GM12878 (cell line): ENCODE data around the gene CBS. TPM values are rescaled to one million over a fixed set of nuclear protein-coding genes. Genes with fewer than 3 reads are reported as not detected.

Experiments used
- ATAC-seq: fragments of 200-7000 bp; cut with Tn5 transposase; 3 replicates; pipeline ENCODE4 v1.9.1; 2020; ENCODE audit warnings: mild to moderate bottlenecking, moderate library complexity
- BruUV-seq: library from RNA; stranded (reverse); fragments of 400-500 nt; replicated peaks from 2 replicates; lab custom pipeline; 2021; lab: Mats Ljungman, UMichigan
- CTCF ChIA-PET: fragments of 300-600 bp; sonication (Branson Sonifier 250); formaldehyde crosslinking; extraction: SDS; loops from one replicate; lab custom pipeline; 2021; ENCODE audit warnings: inconsistent platforms; lab: Yijun Ruan, JAX
- POLR2A ChIA-PET: fragments of 350-600 bp; formaldehyde crosslinking; extraction: SDS; loops from one replicate; lab custom pipeline; 2021; ENCODE audit warnings: inconsistent platforms; lab: Charles Lee
- RAD21 ChIA-PET: fragments of 300-600 bp; sonication (Branson Sonifier 250); formaldehyde crosslinking; loops from one replicate; lab custom pipeline; 2023; ENCODE audit warnings: antibody characterized with exemption; ENCODE audit not compliant: unreplicated experiment; lab: Charles Lee
- SMC1A ChIA-PET: fragments of 300-600 bp; sonication (Branson Sonifier 250); formaldehyde crosslinking; loops from one replicate; lab custom pipeline; 2023; ENCODE audit not compliant: unreplicated experiment, uncharacterized antibody; lab: Charles Lee
- DNase-seq: peaks from one replicate; pipeline ENCODE4 v3.0.0-alpha.2; 2011; ENCODE audit warnings: low read depth, low spot score
- FAIRE-seq: peaks from 3 replicates; lab custom pipeline; 2011; peaks lifted over from hg19 to GRCh38; lab: Jason Lieb, UNC
- H2AFZ ChIP-seq: 2 replicates; pipeline ENCODE4 v1.6.0; 2011; ENCODE audit warnings: low read depth, low read length, control low read depth; ENCODE audit not compliant: control insufficient read depth
- H3K27ac ChIP-seq: 2 replicates; pipeline ENCODE4 v1.5.1; 2011; ENCODE audit warnings: control low read depth; ENCODE audit not compliant: control insufficient read depth, insufficient read depth
- H3K27me3 ChIP-seq, 2 experiments: replicated peaks in 1 of 2; 2 replicates each; pipeline versions ENCODE4 v1.6.0 to v1.6.1; 2011; ENCODE audit warnings: low read length in 1 of 2; ENCODE audit not compliant: control insufficient read depth in 2 of 2, insufficient read depth in 2 of 2
- H3K36me3 ChIP-seq, 2 experiments: 2 replicates each; pipeline ENCODE4 v1.5.1; 2011; ENCODE audit warnings: low read length in 1 of 2; ENCODE audit not compliant: control insufficient read depth in 2 of 2, insufficient read depth in 2 of 2
- H3K4me1 ChIP-seq: 2 replicates; pipeline ENCODE4 v1.6.1; 2011; ENCODE audit warnings: mild to moderate bottlenecking, low read length, moderate library complexity, mixed read lengths; ENCODE audit not compliant: control insufficient read depth, insufficient read depth
- H3K4me2 ChIP-seq: 2 replicates; pipeline ENCODE4 v1.6.0; 2011; ENCODE audit warnings: control low read depth; ENCODE audit not compliant: control insufficient read depth, insufficient read depth
- H3K4me3 ChIP-seq: fragments of 200-600 bp; sonication (generic); 2 replicates; pipeline ENCODE4 v1.5.1; 2016
- H3K79me2 ChIP-seq: 2 replicates; pipeline ENCODE4 v1.6.0; 2011; ENCODE audit warnings: low read length; ENCODE audit not compliant: control insufficient read depth, insufficient read depth
- H3K9ac ChIP-seq: 2 replicates; pipeline ENCODE4 v1.8.0; 2011; ENCODE audit warnings: low read length, control low read depth, mixed read lengths; ENCODE audit not compliant: control insufficient read depth, insufficient read depth
- H3K9me3 ChIP-seq: replicated peaks from 3 replicates; pipeline ENCODE4 v1.5.1; 2011; ENCODE audit warnings: mild to moderate bottlenecking, low read length; ENCODE audit not compliant: control insufficient read depth, insufficient read depth
- H4K20me1 ChIP-seq: 2 replicates; pipeline ENCODE4 v1.6.0; 2011; ENCODE audit not compliant: control insufficient read depth, insufficient read depth
- ATF7 ChIP-seq: fragments of 450-650 bp; IDR thresholded peaks from 2 replicates; pipeline ENCODE4 v1.6.1; 2016; ENCODE audit warnings: low read depth, mild to moderate bottlenecking
- BHLHE40 ChIP-seq, 2 experiments: fragments of 450-650 bp in 1 of 2; IDR thresholded peaks; 2 replicates each; pipeline ENCODE4 v1.6.1; 2011 to 2017; ENCODE audit warnings: low read depth in 2 of 2, borderline replicate concordance in 1 of 2, improper control_type of control experiment in 1 of 2, low read length in 1 of 2, mild to moderate bottlenecking in 1 of 2
- BMI1 ChIP-seq: fragments of 450-650 bp; IDR thresholded peaks from 2 replicates; pipeline ENCODE4 v1.6.1; 2016; ENCODE audit warnings: mild to moderate bottlenecking, moderate library complexity, borderline replicate concordance
- EGR1 ChIP-seq, 2 experiments: IDR thresholded peaks; 1 replicate in 1 of 2; 2 replicates in 1 of 2; pipeline ENCODE4 v1.6.1; 2011 to 2012; ENCODE audit warnings: low read depth in 2 of 2, low read length in 2 of 2, borderline replicate concordance in 1 of 2, mild to moderate bottlenecking in 1 of 2, moderate library complexity in 1 of 2
- NFXL1 ChIP-seq: fragments of 450-650 bp; IDR thresholded peaks from 2 replicates; pipeline ENCODE4 v1.6.1; 2017; ENCODE audit warnings: antibody characterized with exemption, mild to moderate bottlenecking, borderline replicate concordance
- PAX8 ChIP-seq: fragments of 450-650 bp; IDR thresholded peaks from 2 replicates; pipeline ENCODE4 v1.6.1; 2017; ENCODE audit warnings: mild to moderate bottlenecking, moderate library complexity
- SMARCA5 ChIP-seq: fragments of 450-650 bp; IDR thresholded peaks from 2 replicates; pipeline ENCODE4 v1.6.1; 2017; ENCODE audit warnings: mild to moderate bottlenecking
- SPI1 ChIP-seq: IDR thresholded peaks from 2 replicates; pipeline ENCODE4 v1.6.1; 2011; ENCODE audit warnings: low read depth, mild to moderate bottlenecking, low read length, moderate library complexity, borderline replicate concordance; ENCODE audit not compliant: insufficient read depth
- SUPT20H ChIP-seq: IDR thresholded peaks from 2 replicates; pipeline ENCODE4 v1.6.1; 2011; ENCODE audit warnings: low read depth, mild to moderate bottlenecking, low read length, moderate library complexity, borderline replicate concordance; ENCODE audit not compliant: control insufficient read depth
- ZSCAN29 ChIP-seq: fragments of 450-650 bp; IDR thresholded peaks from 2 replicates; pipeline ENCODE4 v1.6.1; 2017; ENCODE audit warnings: mild to moderate bottlenecking, moderate library complexity
- WGBS: methylation state at CpG from one replicate; pipeline ENCODE4 v1.1.6; 2016; ENCODE audit warnings: low lambda C conversion rate; ENCODE audit not compliant: insufficient replicate concordance, insufficient coverage; ENCODE audit errors: missing lambda C conversion rate; 5-methylcytosine and 5-hydroxymethylcytosine counted together
- in situ Hi-C: fragments of 300-500 bp; cut with MboI; formaldehyde crosslinking; loops from 9 replicates; pipeline ENCODE4 v1.14.3; 2018; ENCODE audit warnings: mixed read lengths
- intact Hi-C: fragments of 100-400 bp; cut with micrococcal nuclease; formaldehyde crosslinking; loops from one replicate; pipeline ENCODE4 v1.14.2; 2022; ENCODE audit not compliant: unreplicated experiment
- polyA plus RNA-seq, 11 experiments: library from polyadenylated mRNA; depleted of rRNA in 4 of 11; unstranded in 6 of 11; stranded (reverse) in 5 of 11; fragments of >200 nt; fragmentation: Nextera tagmentation in 4 of 11; fragmentation: Illumina TruSeq in 1 of 11; extraction: Ambion mirVana in 4 of 11; extraction: Trizol in 1 of 11; gene quantifications; 1 replicate in 1 of 11; 2 replicates in 10 of 11; pipeline versions ENCODE4 v1.2.1 to v1.2.3, GENCODE V29; 2011 to 2016; ENCODE audit warnings: inconsistent platforms in 2 of 11, missing spikeins in 2 of 11, low read depth in 1 of 11
- total RNA-seq, 4 experiments: library from RNA; depleted of rRNA in 3 of 4; stranded (reverse); fragments of >200 nt in 3 of 4; fragmentation: Illumina TruSeq in 1 of 4; extraction: Trizol in 1 of 4; gene quantifications; 2 replicates each; pipeline versions ENCODE4 v1.2.1 to v1.2.3, GENCODE V29; 2013 to 2021
- TF ChIP-seq, protein P1 (sequence below): fragments of 150-350 bp; IDR thresholded peaks from 2 replicates; pipeline ENCODE4 v1.6.1; 2016; ENCODE audit warnings: low read depth, low read length
- TF ChIP-seq, protein P2 (sequence below), 3 experiments: IDR thresholded peaks in 2 of 3; conservative IDR thresholded peaks in 1 of 3; 2 replicates each; pipeline ENCODE4 v1.5.1; 2011; ENCODE audit warnings: low read depth in 3 of 3, low read length in 3 of 3, mild to moderate bottlenecking in 3 of 3, control low read depth in 2 of 3, moderate library complexity in 2 of 3, inconsistent platforms in 1 of 3, mixed read lengths in 1 of 3; ENCODE audit not compliant: control insufficient read depth in 2 of 3, insufficient read depth in 1 of 3; ENCODE audit errors: extremely low read depth in 1 of 3
- TF ChIP-seq, protein P3 (sequence below): fragments of 450-650 bp; formaldehyde crosslinking; IDR thresholded peaks from 2 replicates; pipeline ENCODE4 v1.4.0; 2020; ENCODE audit warnings: mild to moderate bottlenecking, moderate library complexity

The CBS gene
- total and polyA plus RNA-seq, 10 of the 15 experiments (the other 5 are each of a cell fraction or from before 2014, with no cell fraction given) = 0.10 to 4.4 (median 2.0) TPM

DNA sequence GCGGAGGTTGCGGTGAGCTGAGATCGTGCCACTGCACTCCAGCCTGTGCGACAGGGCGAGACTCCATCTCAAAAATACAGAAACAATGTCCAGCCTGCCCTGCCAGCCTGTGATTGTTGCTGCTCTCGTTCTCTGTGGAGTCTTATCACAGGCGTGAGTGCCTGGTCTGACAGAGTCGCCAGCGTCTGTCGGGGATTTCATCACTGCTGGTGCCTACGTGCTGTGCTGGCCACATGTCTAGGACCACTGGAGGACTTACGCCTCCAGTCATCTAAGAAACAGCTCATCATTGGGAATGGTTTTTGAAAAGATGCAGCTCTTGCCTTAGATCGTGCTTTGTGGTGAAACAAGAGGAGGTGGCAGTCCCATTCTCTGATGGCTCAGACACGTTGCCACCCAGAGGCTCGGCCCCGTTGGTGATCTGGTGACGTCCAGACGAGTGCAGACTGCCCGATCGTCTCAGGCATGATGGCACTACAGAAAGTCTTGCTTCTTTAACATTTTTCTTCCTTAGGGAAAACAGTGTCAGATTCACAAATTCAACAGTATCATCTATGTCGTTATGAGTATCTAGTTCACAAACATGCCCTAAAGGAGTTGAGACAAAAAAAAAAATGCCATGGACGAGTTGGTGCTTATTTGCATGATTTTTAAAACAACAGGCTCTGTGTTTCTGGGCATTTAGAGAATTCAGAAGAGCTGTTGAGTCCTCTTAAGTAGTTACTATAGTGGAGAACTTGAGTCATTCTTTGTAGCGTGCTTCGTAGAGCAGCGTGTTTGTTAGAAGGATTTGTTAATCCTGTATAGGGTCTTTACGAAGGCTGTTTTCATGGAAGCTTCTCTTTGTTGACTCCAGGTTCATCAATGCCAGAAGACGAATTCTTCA is 47.5 kb downstream of the CBS start:
- H2AFZ ChIP-seq = no peak overlapping the region
- H3K4me3 ChIP-seq = no peak overlapping the region
- POLR2A ChIA-PET = interaction anchor here (0.6 kb wide), 1 partner anchor 102 kb away, joined by 4 read pairs; no protein-coding TSS in a partner anchor
- H3K27me3 ChIP-seq = no peaks in the 10 kb centered on the region
- H3K79me2 ChIP-seq = no peaks in the 10 kb centered on the region
- no peak for TF ChIP-seq SMARCA5
- TF ChIP-seq, protein P1, sequence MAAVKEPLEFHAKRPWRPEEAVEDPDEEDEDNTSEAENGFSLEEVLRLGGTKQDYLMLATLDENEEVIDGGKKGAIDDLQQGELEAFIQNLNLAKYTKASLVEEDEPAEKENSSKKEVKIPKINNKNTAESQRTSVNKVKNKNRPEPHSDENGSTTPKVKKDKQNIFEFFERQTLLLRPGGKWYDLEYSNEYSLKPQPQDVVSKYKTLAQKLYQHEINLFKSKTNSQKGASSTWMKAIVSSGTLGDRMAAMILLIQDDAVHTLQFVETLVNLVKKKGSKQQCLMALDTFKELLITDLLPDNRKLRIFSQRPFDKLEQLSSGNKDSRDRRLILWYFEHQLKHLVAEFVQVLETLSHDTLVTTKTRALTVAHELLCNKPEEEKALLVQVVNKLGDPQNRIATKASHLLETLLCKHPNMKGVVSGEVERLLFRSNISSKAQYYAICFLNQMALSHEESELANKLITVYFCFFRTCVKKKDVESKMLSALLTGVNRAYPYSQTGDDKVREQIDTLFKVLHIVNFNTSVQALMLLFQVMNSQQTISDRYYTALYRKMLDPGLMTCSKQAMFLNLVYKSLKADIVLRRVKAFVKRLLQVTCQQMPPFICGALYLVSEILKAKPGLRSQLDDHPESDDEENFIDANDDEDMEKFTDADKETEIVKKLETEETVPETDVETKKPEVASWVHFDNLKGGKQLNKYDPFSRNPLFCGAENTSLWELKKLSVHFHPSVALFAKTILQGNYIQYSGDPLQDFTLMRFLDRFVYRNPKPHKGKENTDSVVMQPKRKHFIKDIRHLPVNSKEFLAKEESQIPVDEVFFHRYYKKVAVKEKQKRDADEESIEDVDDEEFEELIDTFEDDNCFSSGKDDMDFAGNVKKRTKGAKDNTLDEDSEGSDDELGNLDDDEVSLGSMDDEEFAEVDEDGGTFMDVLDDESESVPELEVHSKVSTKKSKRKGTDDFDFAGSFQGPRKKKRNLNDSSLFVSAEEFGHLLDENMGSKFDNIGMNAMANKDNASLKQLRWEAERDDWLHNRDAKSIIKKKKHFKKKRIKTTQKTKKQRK = no peak
- no peak for TF ChIP-seq PAX8
- TF ChIP-seq, protein P2, sequence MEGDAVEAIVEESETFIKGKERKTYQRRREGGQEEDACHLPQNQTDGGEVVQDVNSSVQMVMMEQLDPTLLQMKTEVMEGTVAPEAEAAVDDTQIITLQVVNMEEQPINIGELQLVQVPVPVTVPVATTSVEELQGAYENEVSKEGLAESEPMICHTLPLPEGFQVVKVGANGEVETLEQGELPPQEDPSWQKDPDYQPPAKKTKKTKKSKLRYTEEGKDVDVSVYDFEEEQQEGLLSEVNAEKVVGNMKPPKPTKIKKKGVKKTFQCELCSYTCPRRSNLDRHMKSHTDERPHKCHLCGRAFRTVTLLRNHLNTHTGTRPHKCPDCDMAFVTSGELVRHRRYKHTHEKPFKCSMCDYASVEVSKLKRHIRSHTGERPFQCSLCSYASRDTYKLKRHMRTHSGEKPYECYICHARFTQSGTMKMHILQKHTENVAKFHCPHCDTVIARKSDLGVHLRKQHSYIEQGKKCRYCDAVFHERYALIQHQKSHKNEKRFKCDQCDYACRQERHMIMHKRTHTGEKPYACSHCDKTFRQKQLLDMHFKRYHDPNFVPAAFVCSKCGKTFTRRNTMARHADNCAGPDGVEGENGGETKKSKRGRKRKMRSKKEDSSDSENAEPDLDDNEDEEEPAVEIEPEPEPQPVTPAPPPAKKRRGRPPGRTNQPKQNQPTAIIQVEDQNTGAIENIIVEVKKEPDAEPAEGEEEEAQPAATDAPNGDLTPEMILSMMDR (IDR thresholded peaks at IDR 0.05 in 2 of 3, conservative IDR thresholded peaks at IDR 0.05 in 1 of 3; ENCODE audit: control insufficient read depth in 2 of 3, extremely low read depth in 1 of 3, insufficient read depth in 1 of 3, low read depth in 3 of 3, low read length in 3 of 3) = no peak
- no peak for TF ChIP-seq SUPT20H
- no peak for TF ChIP-seq BMI1
- TF ChIP-seq NFXL1 = no peak
- no peak for TF ChIP-seq ATF7
- no peak for TF ChIP-seq EGR1 (IDR thresholded peaks at IDR 0.05; ENCODE audit: borderline replicate concordance in 1 of 2, low read depth in 2 of 2, low read length in 2 of 2)
- TF ChIP-seq SPI1 = no peak
- no peak for TF ChIP-seq ZSCAN29
- TF ChIP-seq BHLHE40 (IDR thresholded peaks at IDR 0.05; ENCODE audit: borderline replicate concordance in 1 of 2, low read depth in 2 of 2, low read length in 1 of 2) = no peak
- TF ChIP-seq, protein P3, sequence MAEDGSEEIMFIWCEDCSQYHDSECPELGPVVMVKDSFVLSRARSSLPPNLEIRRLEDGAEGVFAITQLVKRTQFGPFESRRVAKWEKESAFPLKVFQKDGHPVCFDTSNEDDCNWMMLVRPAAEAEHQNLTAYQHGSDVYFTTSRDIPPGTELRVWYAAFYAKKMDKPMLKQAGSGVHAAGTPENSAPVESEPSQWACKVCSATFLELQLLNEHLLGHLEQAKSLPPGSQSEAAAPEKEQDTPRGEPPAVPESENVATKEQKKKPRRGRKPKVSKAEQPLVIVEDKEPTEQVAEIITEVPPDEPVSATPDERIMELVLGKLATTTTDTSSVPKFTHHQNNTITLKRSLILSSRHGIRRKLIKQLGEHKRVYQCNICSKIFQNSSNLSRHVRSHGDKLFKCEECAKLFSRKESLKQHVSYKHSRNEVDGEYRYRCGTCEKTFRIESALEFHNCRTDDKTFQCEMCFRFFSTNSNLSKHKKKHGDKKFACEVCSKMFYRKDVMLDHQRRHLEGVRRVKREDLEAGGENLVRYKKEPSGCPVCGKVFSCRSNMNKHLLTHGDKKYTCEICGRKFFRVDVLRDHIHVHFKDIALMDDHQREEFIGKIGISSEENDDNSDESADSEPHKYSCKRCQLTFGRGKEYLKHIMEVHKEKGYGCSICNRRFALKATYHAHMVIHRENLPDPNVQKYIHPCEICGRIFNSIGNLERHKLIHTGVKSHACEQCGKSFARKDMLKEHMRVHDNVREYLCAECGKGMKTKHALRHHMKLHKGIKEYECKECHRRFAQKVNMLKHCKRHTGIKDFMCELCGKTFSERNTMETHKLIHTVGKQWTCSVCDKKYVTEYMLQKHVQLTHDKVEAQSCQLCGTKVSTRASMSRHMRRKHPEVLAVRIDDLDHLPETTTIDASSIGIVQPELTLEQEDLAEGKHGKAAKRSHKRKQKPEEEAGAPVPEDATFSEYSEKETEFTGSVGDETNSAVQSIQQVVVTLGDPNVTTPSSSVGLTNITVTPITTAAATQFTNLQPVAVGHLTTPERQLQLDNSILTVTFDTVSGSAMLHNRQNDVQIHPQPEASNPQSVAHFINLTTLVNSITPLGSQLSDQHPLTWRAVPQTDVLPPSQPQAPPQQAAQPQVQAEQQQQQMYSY (CRISPR knock-in tag) = no peak
- ATAC-seq (no peak), DNase-seq (no peak), FAIRE-seq (no peak)
- WGBS = 92% methylated on average over 27 of the region's 27 CpGs
- in situ Hi-C loops = no loop called here
- H3K9me3 ChIP-seq = no peaks in the 10 kb centered on the region
- H3K36me3 ChIP-seq = peaks cover 2 to 4% of the 10 kb centered on the region in 2 experiments; a peak in 3 of 4 replicates
- BruUV-seq = no TSS peak
- CTCF ChIA-PET = no interaction called here
- H3K27ac ChIP-seq = no peak overlapping the region
- H3K9ac ChIP-seq = no peak overlapping the region
- RAD21 ChIA-PET = no interaction called here
- SMC1A ChIA-PET = interaction anchor here (0.5 kb wide), 1 partner anchor 648 kb away, joined by 3 read pairs; no protein-coding TSS in a partner anchor
- H3K4me1 ChIP-seq = no peaks in the 10 kb centered on the region
- no peaks in the 10 kb centered on the region for H4K20me1 ChIP-seq
- intact Hi-C loops = no loop called here
- H3K4me2 ChIP-seq = no peak overlapping the region
